ENCODE measurements around the gene DUSP22. TPM values are rescaled to one million over a fixed set of nuclear protein-coding genes. Genes with fewer than 3 reads are reported as not detected.

The DUSP22 gene
- total and polyA plus RNA-seq, 2 experiments from 2014 or later = 12.8 to 36.8 TPM

DNA sequence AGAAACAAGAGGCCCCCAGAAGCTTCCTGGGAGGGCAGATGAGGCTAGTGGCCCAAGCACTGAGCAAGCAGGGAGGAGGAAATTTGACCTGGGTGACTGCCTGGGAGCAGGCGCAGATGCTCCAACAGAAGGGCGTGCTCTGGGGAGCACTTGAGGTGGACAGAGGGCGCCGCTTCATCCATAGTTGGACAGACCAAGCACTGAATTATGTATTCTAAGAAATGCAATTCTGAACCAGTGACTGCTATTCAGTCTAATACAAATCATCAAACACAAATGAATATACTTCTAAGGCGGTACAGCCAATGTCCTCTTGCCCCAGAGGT, 70.6 kb downstream of the DUSP22 start:
- H3K9me3 Mint-ChIP-seq = peaks cover 98% of the 10 kb centered on the region
- peaks cover 48% of the 10 kb centered on the region for H3K36me3 Mint-ChIP-seq (ENCODE audit: low read depth)

More for the DNA sequence above, 70.6 kb downstream of the DUSP22 start:
- H3K36me3 ChIP-seq (ENCODE audit: insufficient read depth) = peaks cover 30% of the 10 kb centered on the region
- Mint-ChIP-seq H3K4me1 (peaks cover 9% of the 10 kb centered on the region; the same call in 2 of the 3 replicates), H3K27ac (no peak overlapping the region), H3K4me3 (no peak overlapping the region), H3K27me3 (ENCODE audit: insufficient read depth, low read depth, poor library complexity) (peaks cover 14% of the 10 kb centered on the region)
- H3K4me3 ChIP-seq = no peak overlapping the region
- no peak for DNase-seq (ENCODE audit: low spot score)
- H3F3A ChIP-seq (replicated peaks; ENCODE audit: low read depth) = 0 out of 2 replicates have a peak, but pooled peaks cover 5% of the 10 kb centered on the region
- H3K4me2 ChIP-seq = no peak overlapping the region
- no peaks in the 10 kb centered on the region for H3K27me3 ChIP-seq (ENCODE audit: insufficient read depth)
- H4K20me1 ChIP-seq (replicated peaks; ENCODE audit: insufficient read depth) = no peaks in the 10 kb centered on the region
- no peaks in the 10 kb centered on the region for H3K79me2 ChIP-seq (replicated peaks; ENCODE audit: insufficient read depth)
- TF ChIP-seq NANOG (IDR thresholded peaks at IDR 0.05; ENCODE audit: borderline replicate concordance) = no peak
- TF ChIP-seq, protein P1, sequence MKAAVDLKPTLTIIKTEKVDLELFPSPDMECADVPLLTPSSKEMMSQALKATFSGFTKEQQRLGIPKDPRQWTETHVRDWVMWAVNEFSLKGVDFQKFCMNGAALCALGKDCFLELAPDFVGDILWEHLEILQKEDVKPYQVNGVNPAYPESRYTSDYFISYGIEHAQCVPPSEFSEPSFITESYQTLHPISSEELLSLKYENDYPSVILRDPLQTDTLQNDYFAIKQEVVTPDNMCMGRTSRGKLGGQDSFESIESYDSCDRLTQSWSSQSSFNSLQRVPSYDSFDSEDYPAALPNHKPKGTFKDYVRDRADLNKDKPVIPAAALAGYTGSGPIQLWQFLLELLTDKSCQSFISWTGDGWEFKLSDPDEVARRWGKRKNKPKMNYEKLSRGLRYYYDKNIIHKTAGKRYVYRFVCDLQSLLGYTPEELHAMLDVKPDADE (IDR thresholded peaks at IDR 0.05) = no peak
- TF ChIP-seq, protein P2, sequence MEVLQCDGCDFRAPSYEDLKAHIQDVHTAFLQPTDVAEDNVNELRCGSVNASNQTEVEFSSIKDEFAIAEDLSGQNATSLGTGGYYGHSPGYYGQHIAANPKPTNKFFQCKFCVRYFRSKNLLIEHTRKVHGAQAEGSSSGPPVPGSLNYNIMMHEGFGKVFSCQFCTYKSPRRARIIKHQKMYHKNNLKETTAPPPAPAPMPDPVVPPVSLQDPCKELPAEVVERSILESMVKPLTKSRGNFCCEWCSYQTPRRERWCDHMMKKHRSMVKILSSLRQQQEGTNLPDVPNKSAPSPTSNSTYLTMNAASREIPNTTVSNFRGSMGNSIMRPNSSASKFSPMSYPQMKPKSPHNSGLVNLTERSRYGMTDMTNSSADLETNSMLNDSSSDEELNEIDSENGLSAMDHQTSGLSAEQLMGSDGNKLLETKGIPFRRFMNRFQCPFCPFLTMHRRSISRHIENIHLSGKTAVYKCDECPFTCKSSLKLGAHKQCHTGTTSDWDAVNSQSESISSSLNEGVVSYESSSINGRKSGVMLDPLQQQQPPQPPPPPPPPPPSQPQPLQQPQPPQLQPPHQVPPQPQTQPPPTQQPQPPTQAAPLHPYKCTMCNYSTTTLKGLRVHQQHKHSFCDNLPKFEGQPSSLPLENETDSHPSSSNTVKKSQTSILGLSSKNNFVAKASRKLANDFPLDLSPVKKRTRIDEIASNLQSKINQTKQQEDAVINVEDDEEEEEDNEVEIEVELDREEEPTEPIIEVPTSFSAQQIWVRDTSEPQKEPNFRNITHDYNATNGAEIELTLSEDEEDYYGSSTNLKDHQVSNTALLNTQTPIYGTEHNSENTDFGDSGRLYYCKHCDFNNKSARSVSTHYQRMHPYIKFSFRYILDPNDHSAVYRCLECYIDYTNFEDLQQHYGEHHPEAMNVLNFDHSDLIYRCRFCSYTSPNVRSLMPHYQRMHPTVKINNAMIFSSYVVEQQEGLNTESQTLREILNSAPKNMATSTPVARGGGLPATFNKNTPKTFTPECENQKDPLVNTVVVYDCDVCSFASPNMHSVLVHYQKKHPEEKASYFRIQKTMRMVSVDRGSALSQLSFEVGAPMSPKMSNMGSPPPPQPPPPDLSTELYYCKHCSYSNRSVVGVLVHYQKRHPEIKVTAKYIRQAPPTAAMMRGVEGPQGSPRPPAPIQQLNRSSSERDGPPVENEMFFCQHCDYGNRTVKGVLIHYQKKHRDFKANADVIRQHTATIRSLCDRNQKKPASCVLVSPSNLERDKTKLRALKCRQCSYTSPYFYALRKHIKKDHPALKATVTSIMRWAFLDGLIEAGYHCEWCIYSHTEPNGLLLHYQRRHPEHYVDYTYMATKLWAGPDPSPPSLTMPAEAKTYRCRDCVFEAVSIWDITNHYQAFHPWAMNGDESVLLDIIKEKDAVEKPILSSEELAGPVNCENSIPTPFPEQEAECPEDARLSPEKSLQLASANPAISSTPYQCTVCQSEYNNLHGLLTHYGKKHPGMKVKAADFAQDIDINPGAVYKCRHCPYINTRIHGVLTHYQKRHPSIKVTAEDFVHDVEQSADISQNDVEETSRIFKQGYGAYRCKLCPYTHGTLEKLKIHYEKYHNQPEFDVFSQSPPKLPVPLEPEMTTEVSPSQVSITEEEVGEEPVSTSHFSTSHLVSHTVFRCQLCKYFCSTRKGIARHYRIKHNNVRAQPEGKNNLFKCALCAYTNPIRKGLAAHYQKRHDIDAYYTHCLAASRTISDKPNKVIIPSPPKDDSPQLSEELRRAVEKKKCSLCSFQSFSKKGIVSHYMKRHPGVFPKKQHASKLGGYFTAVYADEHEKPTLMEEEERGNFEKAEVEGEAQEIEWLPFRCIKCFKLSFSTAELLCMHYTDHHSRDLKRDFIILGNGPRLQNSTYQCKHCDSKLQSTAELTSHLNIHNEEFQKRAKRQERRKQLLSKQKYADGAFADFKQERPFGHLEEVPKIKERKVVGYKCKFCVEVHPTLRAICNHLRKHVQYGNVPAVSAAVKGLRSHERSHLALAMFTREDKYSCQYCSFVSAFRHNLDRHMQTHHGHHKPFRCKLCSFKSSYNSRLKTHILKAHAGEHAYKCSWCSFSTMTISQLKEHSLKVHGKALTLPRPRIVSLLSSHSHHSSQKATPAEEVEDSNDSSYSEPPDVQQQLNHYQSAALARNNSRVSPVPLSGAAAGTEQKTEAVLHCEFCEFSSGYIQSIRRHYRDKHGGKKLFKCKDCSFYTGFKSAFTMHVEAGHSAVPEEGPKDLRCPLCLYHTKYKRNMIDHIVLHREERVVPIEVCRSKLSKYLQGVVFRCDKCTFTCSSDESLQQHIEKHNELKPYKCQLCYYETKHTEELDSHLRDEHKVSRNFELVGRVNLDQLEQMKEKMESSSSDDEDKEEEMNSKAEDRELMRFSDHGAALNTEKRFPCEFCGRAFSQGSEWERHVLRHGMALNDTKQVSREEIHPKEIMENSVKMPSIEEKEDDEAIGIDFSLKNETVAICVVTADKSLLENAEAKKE (CRISPR knock-in tag; IDR thresholded peaks at IDR 0.05) = no peak
- TF ChIP-seq EZH2 (IDR thresholded peaks at IDR 0.05; ENCODE audit: low read depth, unreplicated experiment) = no peak
- no peak for TF ChIP-seq JUNB (IDR thresholded peaks at IDR 0.05; ENCODE audit: unreplicated experiment)
- H2AFZ ChIP-seq = no peak overlapping the region
- 0 out of 2 replicates have a peak, but pooled peaks cover 5% of the 10 kb centered on the region for H3K4me1 ChIP-seq (ENCODE audit: insufficient read depth)
- ATAC-seq = no peak
- 0 out of 2 replicates have a peak, but pooled peaks cover 6% of the 10 kb centered on the region for H3K9me2 ChIP-seq (ENCODE audit: insufficient read depth)
- no peak overlapping the region for H3K27ac ChIP-seq (ENCODE audit: low read depth)
